NT2/D1 (cell line): Measurements from ENCODE around the gene CDH4.

Source experiments
- DNase-seq: peaks from one replicate; pipeline ENCODE4 v3.0.0-alpha.2; 2011; ENCODE audit warnings: low read depth, low spot score
- H3K27me3 ChIP-seq: 2 replicates; pipeline ENCODE4 v1.6.0; 2011; ENCODE audit warnings: mild to moderate bottlenecking; ENCODE audit not compliant: insufficient read length, insufficient read depth
- H3K36me3 ChIP-seq: 2 replicates; pipeline ENCODE4 v1.6.1; 2011; ENCODE audit warnings: mild to moderate bottlenecking, low read length, mixed read lengths; ENCODE audit not compliant: insufficient read depth, insufficient read length
- H3K4me1 ChIP-seq: 2 replicates; pipeline ENCODE4 v1.5.1; 2011; ENCODE audit not compliant: insufficient read depth, insufficient read length
- H3K4me3 ChIP-seq: 2 replicates; pipeline ENCODE4 v1.5.1; 2011; ENCODE audit warnings: low read depth; ENCODE audit not compliant: insufficient read length
- H3K9ac ChIP-seq: 2 replicates; pipeline ENCODE4 v1.6.0; 2011; ENCODE audit warnings: low read depth; ENCODE audit not compliant: insufficient read length
- H3K9me3 ChIP-seq: 2 replicates; pipeline ENCODE4 v1.5.1; 2011; ENCODE audit warnings: mild to moderate bottlenecking, low read length; ENCODE audit not compliant: insufficient read depth
- SUZ12 ChIP-seq: IDR thresholded peaks from 2 replicates; pipeline ENCODE4 v1.6.1; 2011; ENCODE audit not compliant: insufficient read length, insufficient read depth; ENCODE audit errors: extremely low read depth
- YY1 ChIP-seq: IDR thresholded peaks from 2 replicates; pipeline ENCODE4 v1.6.1; 2011; ENCODE audit not compliant: insufficient read length, insufficient read depth
- ZNF274 ChIP-seq: IDR thresholded peaks from 2 replicates; pipeline ENCODE4 v1.6.1; 2011; ENCODE audit warnings: mild to moderate bottlenecking, low read depth, low read length

Gene CDH4

GRCh38 chr20:61985096-61985495, 733.0 kb downstream of the CDH4 start:
- Histone ChIP-seq H3K27me3 (no peaks in the 10 kb centered on the region), H3K9me3 (no peaks in the 10 kb centered on the region), H3K36me3 (peaks cover 70% of the 10 kb centered on the region), H3K4me1 (no peaks in the 10 kb centered on the region), H3K4me3 (no peak overlapping the region), H3K9ac (no peak overlapping the region)
- no peak for TF ChIP-seq ZNF274
- TF ChIP-seq SUZ12: no peak
- no peak for TF ChIP-seq YY1
- no peak for DNase-seq

- no peak for DNase-seq
- Histone ChIP-seq H3K9ac (no peak overlapping the region), H3K4me3 (no peak overlapping the region), H3K4me1 (no peaks in the 10 kb centered on the region), H3K9me3 (0 out of 2 replicates have a peak, but pooled peaks cover 4% of the 10 kb centered on the region), H3K27me3 (no peaks in the 10 kb centered on the region), H3K36me3 (peaks cover 72% of the 10 kb centered on the region)
- TF ChIP-seq SUZ12: no peak
Measured at GRCh38 chr20:61986762-61987321, 734.8 kb downstream of the CDH4 start.

- 0 out of 2 replicates have a peak, but pooled peaks cover 8% of the 10 kb centered on the region for H3K9me3 ChIP-seq
- TF ChIP-seq ZNF274: no peak
- no peak for TF ChIP-seq SUZ12
- TF ChIP-seq YY1: no peak
- H3K27me3 ChIP-seq: no peaks in the 10 kb centered on the region
- no peak overlapping the region for H3K9ac ChIP-seq
- DNase-seq: no peak
- H3K36me3 ChIP-seq: peaks cover 78% of the 10 kb centered on the region
- no peaks in the 10 kb centered on the region for H3K4me1 ChIP-seq
- H3K4me3 ChIP-seq: no peak overlapping the region
Measured at GRCh38 chr20:61988665-61989064, 736.6 kb downstream of the CDH4 start.

GRCh38 chr20:61989741-61990140, 737.7 kb downstream of the CDH4 start:
- Histone ChIP-seq H3K4me3 (no peak overlapping the region), H3K36me3 (peaks cover 79% of the 10 kb centered on the region), H3K27me3 (no peaks in the 10 kb centered on the region), H3K9me3 (0 out of 2 replicates have a peak, but pooled peaks cover 8% of the 10 kb centered on the region), H3K4me1 (no peaks in the 10 kb centered on the region), H3K9ac (no peak overlapping the region)
- TF ChIP-seq SUZ12 (no peak), ZNF274 (no peak), YY1 (no peak)
- no peak for DNase-seq
